Measurements from ENCODE around the gene TIMP3.

TIMP3 gene

DNA sequence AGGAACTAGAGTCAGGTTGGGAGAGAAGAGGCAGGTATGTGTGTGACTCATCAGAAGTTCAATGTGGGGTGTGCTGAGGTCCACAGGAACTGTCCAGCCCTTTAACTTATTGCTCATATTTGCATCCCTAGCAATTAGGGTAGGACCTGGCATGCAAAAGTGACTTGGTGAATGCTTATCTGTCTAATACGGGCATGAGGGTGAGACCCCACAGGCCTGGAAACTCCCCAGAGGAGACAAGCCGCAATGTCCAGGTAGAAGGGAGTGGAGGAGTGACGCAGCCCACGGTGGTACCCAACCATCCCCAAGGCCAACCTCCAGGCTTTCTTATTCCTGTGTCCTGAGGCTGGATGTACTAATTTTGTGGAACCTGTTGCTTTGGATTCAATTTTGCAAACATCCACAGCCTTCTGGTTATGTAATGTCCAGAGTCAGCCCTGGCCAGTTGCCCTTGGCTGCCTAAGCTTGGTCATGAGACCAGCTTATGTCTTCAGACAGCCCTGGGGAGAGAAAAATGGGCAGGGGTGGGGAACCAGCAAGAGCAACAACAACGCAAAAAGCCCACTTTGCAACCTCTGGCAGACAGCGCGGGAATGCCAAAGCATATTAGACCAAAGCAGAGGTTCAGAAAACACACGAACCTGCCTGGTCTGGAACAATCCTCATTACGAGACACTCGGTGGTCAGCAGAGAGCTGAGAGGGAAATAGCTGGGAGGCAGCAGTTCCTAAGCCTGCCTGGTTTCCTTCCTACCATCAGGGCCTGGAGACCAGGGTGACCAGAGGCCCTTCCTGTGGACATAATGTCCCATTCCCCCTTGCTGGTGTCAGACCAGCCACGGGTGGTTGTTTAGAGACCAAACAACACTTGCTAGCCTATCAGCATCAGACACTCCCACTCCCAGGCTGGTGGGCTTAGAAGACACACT is 49.3 kb downstream of the TIMP3 start:
- no peaks in the 10 kb centered on the region for H3K9me3 ChIP-seq
- no peaks in the 10 kb centered on the region for H3K4me1 ChIP-seq (ENCODE audit: control insufficient read depth in 1 of 2, insufficient read depth in 1 of 2, low read depth in 1 of 2, low read length in 1 of 2)
- no peak overlapping the region for H3K4me3 ChIP-seq (ENCODE audit: low read depth in 1 of 2, low read length in 1 of 2)
- TF ChIP-seq, protein P1, sequence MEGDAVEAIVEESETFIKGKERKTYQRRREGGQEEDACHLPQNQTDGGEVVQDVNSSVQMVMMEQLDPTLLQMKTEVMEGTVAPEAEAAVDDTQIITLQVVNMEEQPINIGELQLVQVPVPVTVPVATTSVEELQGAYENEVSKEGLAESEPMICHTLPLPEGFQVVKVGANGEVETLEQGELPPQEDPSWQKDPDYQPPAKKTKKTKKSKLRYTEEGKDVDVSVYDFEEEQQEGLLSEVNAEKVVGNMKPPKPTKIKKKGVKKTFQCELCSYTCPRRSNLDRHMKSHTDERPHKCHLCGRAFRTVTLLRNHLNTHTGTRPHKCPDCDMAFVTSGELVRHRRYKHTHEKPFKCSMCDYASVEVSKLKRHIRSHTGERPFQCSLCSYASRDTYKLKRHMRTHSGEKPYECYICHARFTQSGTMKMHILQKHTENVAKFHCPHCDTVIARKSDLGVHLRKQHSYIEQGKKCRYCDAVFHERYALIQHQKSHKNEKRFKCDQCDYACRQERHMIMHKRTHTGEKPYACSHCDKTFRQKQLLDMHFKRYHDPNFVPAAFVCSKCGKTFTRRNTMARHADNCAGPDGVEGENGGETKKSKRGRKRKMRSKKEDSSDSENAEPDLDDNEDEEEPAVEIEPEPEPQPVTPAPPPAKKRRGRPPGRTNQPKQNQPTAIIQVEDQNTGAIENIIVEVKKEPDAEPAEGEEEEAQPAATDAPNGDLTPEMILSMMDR (IDR thresholded peaks at IDR 0.05): no peak
- H3K27me3 ChIP-seq: no peaks in the 10 kb centered on the region
- H3K27ac ChIP-seq: no peak overlapping the region
- no peaks in the 10 kb centered on the region for H3K36me3 ChIP-seq

DNA sequence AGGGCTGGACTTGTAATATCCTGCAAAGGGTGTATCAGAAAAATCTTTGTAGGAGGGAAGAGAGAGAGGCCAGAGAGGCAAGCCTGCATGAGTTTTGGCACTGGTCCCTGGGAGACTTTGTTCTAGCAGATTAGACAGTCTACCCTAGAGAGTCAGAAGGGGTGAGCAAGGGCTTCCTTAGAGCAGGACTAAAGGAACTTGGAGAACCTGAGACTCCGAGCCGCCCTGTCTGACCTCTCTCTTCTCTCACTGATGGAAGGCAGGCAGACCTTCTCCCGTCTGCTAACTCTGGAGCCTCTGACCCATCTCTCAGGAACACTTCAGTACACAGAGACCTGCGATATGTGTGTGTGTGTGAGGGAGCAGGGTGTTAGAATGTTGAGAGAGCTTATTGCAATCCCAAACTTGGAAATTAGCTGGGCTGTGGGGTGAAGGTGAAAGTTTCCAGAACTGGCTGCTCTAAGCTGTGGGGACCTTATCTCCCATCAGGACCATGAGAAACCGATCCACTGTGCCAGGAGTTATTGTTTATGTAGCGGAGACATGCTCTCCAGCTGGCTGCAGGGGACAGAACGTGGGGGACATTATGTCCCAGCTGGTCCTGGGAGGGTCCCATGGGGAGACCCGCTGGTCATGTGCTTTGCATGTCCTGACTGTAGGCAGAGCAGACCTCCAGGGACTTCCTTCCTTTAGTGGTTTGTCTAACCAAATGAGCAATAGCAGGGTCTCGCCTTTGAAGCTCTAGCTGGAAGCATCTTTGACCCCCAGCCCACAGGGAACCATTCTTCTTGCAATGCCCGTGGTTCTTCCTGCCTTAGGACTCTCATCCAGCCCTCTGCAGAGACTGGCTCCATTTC is 51.1 kb downstream of the TIMP3 start:
- Histone ChIP-seq H3K27ac (no peak overlapping the region), H3K9me3 (no peaks in the 10 kb centered on the region), H3K27me3 (no peaks in the 10 kb centered on the region), H3K36me3 (no peaks in the 10 kb centered on the region), H3K4me1 (ENCODE audit: control insufficient read depth in 1 of 2, insufficient read depth in 1 of 2, low read depth in 1 of 2, low read length in 1 of 2) (no peaks in the 10 kb centered on the region), H3K4me3 (ENCODE audit: low read depth in 1 of 2, low read length in 1 of 2) (no peak overlapping the region)
- TF ChIP-seq, protein P1 (IDR thresholded peaks at IDR 0.05): no peak

DNA sequence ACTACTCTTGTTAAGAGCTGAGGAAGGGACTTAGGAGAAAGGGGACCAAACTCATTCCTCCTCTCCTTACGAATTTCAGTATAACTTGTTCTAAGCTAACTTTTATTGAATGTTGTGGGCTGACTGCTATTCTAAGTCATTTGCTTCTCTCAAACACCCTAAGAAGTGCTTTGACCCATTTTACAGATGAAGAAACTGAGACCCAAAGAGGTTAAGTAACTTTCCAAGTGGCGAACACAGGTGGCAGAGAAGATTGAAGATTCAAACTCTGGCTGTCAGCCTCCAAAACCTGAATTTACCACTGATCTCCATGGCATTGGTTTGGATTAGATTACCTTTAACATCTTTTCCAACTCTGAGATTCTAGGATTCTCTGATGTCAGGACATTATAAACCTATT is 52.2 kb downstream of the TIMP3 start:
- Histone ChIP-seq H3K4me1 (ENCODE audit: control insufficient read depth in 1 of 2, insufficient read depth in 1 of 2, low read depth in 1 of 2, low read length in 1 of 2) (no peaks in the 10 kb centered on the region), H3K9me3 (no peaks in the 10 kb centered on the region), H3K27ac (no peak overlapping the region), H3K27me3 (no peaks in the 10 kb centered on the region), H3K36me3 (no peaks in the 10 kb centered on the region), H3K4me3 (ENCODE audit: low read depth in 1 of 2, low read length in 1 of 2) (no peak overlapping the region)
- TF ChIP-seq, protein P1 (IDR thresholded peaks at IDR 0.05): no peak

DNA sequence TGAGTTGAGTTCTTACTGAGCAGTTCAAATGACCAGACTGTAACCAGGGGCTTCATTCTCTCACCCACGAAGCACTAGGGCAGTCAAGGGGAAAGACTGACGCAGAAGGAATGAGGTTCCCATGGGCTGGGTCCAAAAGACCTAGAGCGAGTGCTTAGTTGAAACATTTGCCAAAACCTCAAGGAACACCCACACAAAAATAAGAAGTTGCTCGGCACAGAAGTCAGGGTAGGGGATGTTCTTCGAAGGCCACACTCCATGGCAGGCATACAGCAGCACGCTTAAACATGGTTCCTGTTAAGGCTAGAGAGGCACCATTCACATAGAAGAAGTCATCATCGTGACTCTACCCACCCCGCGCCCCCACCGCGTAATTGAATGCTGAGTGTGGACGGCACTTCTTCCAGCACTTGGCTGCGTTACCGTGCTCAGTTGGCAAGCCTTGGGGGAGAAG is 52.9 kb downstream of the TIMP3 start:
- TF ChIP-seq, protein P1 (IDR thresholded peaks at IDR 0.05): no peak
- H3K27ac ChIP-seq: no peak overlapping the region
- no peaks in the 10 kb centered on the region for H3K36me3 ChIP-seq
- H3K9me3 ChIP-seq: no peaks in the 10 kb centered on the region
- no peaks in the 10 kb centered on the region for H3K4me1 ChIP-seq (ENCODE audit: control insufficient read depth in 1 of 2, insufficient read depth in 1 of 2, low read depth in 1 of 2, low read length in 1 of 2)
- H3K27me3 ChIP-seq: no peaks in the 10 kb centered on the region
- no peak overlapping the region for H3K4me3 ChIP-seq (ENCODE audit: low read depth in 1 of 2, low read length in 1 of 2)

DNA sequence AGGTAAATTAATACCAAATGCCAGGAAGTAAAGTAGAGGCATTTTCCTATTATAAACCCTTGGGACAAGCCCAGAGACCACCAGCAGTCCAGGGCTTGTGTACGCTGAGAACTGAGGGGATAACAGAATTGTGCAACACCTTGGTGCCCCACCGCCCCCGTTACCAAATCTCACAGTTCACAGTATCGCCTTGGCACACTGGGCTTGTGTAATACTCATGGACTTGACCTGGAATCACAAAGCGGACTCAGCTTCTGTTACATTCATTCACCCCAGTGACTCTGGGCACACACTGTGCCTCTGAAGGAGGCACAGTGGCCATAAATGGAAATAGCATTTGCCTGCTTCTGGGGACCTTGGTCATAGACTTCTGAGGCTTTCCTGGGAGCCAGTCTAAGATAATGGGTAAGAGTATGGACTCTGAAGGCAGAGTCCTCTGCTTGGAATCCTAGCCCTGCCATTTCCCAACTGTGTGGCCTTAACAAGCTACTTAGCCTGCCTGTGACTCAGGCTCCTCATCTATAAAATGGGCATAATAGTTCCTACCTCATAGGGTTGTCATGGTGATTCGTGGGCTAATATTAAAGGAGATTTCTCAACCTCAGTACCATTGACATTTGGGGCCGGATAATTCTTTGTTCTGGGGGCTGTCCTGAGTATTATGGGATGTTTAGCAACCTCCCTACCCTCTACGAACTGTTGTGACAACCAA is 53.7 kb downstream of the TIMP3 start:
- TF ChIP-seq, protein P1 (IDR thresholded peaks at IDR 0.05): no peak
- Histone ChIP-seq H3K9me3 (no peaks in the 10 kb centered on the region), H3K27me3 (no peaks in the 10 kb centered on the region), H3K27ac (no peak overlapping the region), H3K4me3 (ENCODE audit: low read depth in 1 of 2, low read length in 1 of 2) (no peak overlapping the region), H3K4me1 (ENCODE audit: control insufficient read depth in 1 of 2, insufficient read depth in 1 of 2, low read depth in 1 of 2, low read length in 1 of 2) (no peaks in the 10 kb centered on the region), H3K36me3 (no peaks in the 10 kb centered on the region)
